ENCODE measurements around the gene EEA1.

The EEA1 gene

GRCh38 chr12:92938018-92938417 is 8.9 kb upstream of the EEA1 start (continued):
- TF ChIP-seq ZNF280D (tag by site-specific recombination; IDR thresholded peaks at IDR 0.05) (no peak), KLF7 (tag by site-specific recombination; IDR thresholded peaks at IDR 0.05; ENCODE audit: borderline replicate concordance) (no peak), TRIM28 (IDR thresholded peaks at IDR 0.05; ENCODE audit: borderline replicate concordance, low read length) (no peak), OSR2 (tag by site-specific recombination; IDR thresholded peaks at IDR 0.05) (no peak), ZNF544 (tag by site-specific recombination; IDR thresholded peaks at IDR 0.05) (no peak), ZFP69B (tag by site-specific recombination; IDR thresholded peaks at IDR 0.05) (no peak)

GRCh38 chr12:92933606-92934005 is 4.5 kb upstream of the EEA1 start:
- POLR2A ChIA-PET = no interaction called here
- no peak for TF ChIP-seq ZNF629 (tag by site-specific recombination; IDR thresholded peaks at IDR 0.05)
- no peak for TF ChIP-seq ZNF18 (tag by site-specific recombination; IDR thresholded peaks at IDR 0.05)
- TF ChIP-seq ZNF544 (tag by site-specific recombination; IDR thresholded peaks at IDR 0.05) = no peak
- TF ChIP-seq ZBTB6 (tag by site-specific recombination; IDR thresholded peaks at IDR 0.05) = no peak
- no peak for TF ChIP-seq ZNF274 (IDR thresholded peaks at IDR 0.05; ENCODE audit: low read length)
- no peak for TF ChIP-seq ZNF274 (tag by site-specific recombination; IDR thresholded peaks at IDR 0.05; ENCODE audit: borderline replicate concordance)
- no peak for TF ChIP-seq ZNF791 (tag by site-specific recombination; IDR thresholded peaks at IDR 0.05)
- TF ChIP-seq REPIN1 (tag by site-specific recombination; IDR thresholded peaks at IDR 0.05; ENCODE audit: low read depth) = no peak
- TF ChIP-seq ZNF157 (tag by site-specific recombination; IDR thresholded peaks at IDR 0.05) = no peak
- no peak for TF ChIP-seq ZBTB44 (tag by site-specific recombination; IDR thresholded peaks at IDR 0.05)
- no peak for TF ChIP-seq ZBTB20 (tag by site-specific recombination; IDR thresholded peaks at IDR 0.05)
- no peak for TF ChIP-seq ZNF133 (tag by site-specific recombination; IDR thresholded peaks at IDR 0.05)
- TF ChIP-seq ZNF302 (tag by site-specific recombination; IDR thresholded peaks at IDR 0.05; ENCODE audit: low read depth) = no peak
- no peak for TF ChIP-seq KLF10 (tag by site-specific recombination; IDR thresholded peaks at IDR 0.05)
- TF ChIP-seq INSM2 (tag by site-specific recombination; IDR thresholded peaks at IDR 0.05) = no peak
- Histone ChIP-seq H3K27ac (ENCODE audit: extremely low read depth, low read depth, low read length) (no peak overlapping the region), H3K36me3 (ENCODE audit: control insufficient read depth in 2 of 2, insufficient read depth in 1 of 2, low read length in 2 of 2) (no peaks in the 10 kb centered on the region), H3K4me1 (ENCODE audit: control insufficient read depth, insufficient read depth, low read length) (no peaks in the 10 kb centered on the region), H3K9me3 (ENCODE audit: control insufficient read depth, insufficient read depth, low read depth, low read length) (no peaks in the 10 kb centered on the region), H3K4me3 (ENCODE audit: low read depth, low read length) (no peak overlapping the region)
- CTCF ChIA-PET = no interaction called here

Measured in HEK293 (cell line).